A549 (cell line): ENCODE results near the gene SRSF11. TPM values are rescaled to one million over a fixed set of nuclear protein-coding genes. Genes with fewer than 3 reads are reported as not detected.

Experiments used
- ATAC-seq, 2 experiments: fragments of 200-7000 bp in 1 of 2; fragments of >200 bp in 1 of 2; cut with Nextera tagmentation in 1 of 2; cut with Tn5 transposase in 1 of 2; 3 replicates each; pipeline versions ENCODE4 v1.8.0 to v1.9.1; 2018 to 2020; ENCODE audit warnings: mild to moderate bottlenecking in 1 of 2, moderate library complexity in 1 of 2
- CTCF ChIA-PET: fragments of 300-600 bp; sonication (Branson Sonifier 250); formaldehyde crosslinking; extraction: SDS; loops from one replicate; lab custom pipeline; 2021; ENCODE audit warnings: antibody characterized with exemption, inconsistent platforms; lab: Yijun Ruan, JAX
- POLR2A ChIA-PET: fragments of 350-600 bp; formaldehyde crosslinking; extraction: SDS; loops from one replicate; lab custom pipeline; 2021; ENCODE audit warnings: antibody characterized with exemption, inconsistent platforms; lab: Yijun Ruan, JAX
- DNase-seq, 2 experiments: peaks; one replicate each; pipeline versions ENCODE4 v3.0.0 to v3.0.0-alpha.2; 2011 to 2016; ENCODE audit warnings: low read depth in 1 of 2, low spot score in 1 of 2
- FAIRE-seq: peaks from 2 replicates; lab custom pipeline; 2011; peaks lifted over from hg19 to GRCh38; lab: Jason Lieb, UNC
- H3K27ac ChIP-seq, 2 experiments: fragments of >200 bp; sonication (Bioruptor Twin); formaldehyde crosslinking; 3 replicates each; pipeline ENCODE4 v1.5.1; 2016 to 2017
- H3K4me1 ChIP-seq: fragments of >200 bp; sonication (Bioruptor Twin); formaldehyde crosslinking; 3 replicates; pipeline ENCODE4 v1.6.1; 2016
- H3K4me2 ChIP-seq: fragments of >200 bp; sonication (Bioruptor Twin); formaldehyde crosslinking; 3 replicates; pipeline ENCODE4 v1.6.1; 2016
- H3K4me3 ChIP-seq: fragments of >200 bp; sonication (Bioruptor Twin); formaldehyde crosslinking; 3 replicates; pipeline ENCODE4 v1.5.1; 2016
- H3K9me3 ChIP-seq: fragments of >200 bp; sonication (Bioruptor Twin); formaldehyde crosslinking; 3 replicates; pipeline ENCODE4 v1.6.1; 2016
- CBX8 ChIP-seq: fragments of 200-600 bp; sonication (generic); IDR thresholded peaks from 2 replicates; pipeline ENCODE4 v1.6.1; 2016
- EHF ChIP-seq: fragments of 250-450 bp; sonication (Bioruptor Pico); IDR thresholded peaks from 2 replicates; pipeline ENCODE4 v1.5.0; 2020; ENCODE audit warnings: mild to moderate bottlenecking
- FOXS1 ChIP-seq: fragments of 250-450 bp; sonication (Bioruptor Pico); IDR thresholded peaks from 2 replicates; pipeline ENCODE4 v1.5.0; 2020; ENCODE audit warnings: mild to moderate bottlenecking, moderate library complexity
- GATA3 ChIP-seq: IDR thresholded peaks from 2 replicates; pipeline ENCODE4 v1.6.1; 2012; ENCODE audit warnings: borderline replicate concordance
- HES2 ChIP-seq: fragments of >200 bp; sonication (Bioruptor Twin); formaldehyde crosslinking; IDR thresholded peaks from 2 replicates; pipeline ENCODE4 v1.6.1; 2016
- HEYL ChIP-seq: fragments of 250-450 bp; sonication (Bioruptor Pico); IDR thresholded peaks from 2 replicates; pipeline ENCODE4 v1.8.0; 2021; ENCODE audit warnings: mild to moderate bottlenecking, moderate library complexity
- HOXA7 ChIP-seq: fragments of 250-450 bp; sonication (Bioruptor Pico); IDR thresholded peaks from 2 replicates; pipeline ENCODE4 v1.5.0; 2020; ENCODE audit warnings: mild to moderate bottlenecking, moderate library complexity
- KDM1A ChIP-seq: fragments of 200-600 bp; sonication (generic); IDR thresholded peaks from 2 replicates; pipeline ENCODE4 v1.6.1; 2016; ENCODE audit warnings: low read depth, mild to moderate bottlenecking
- KDM5A ChIP-seq: fragments of 200-600 bp; sonication (generic); IDR thresholded peaks from 2 replicates; pipeline ENCODE4 v1.6.1; 2016; ENCODE audit warnings: antibody characterized with exemption, mild to moderate bottlenecking
- MAFK ChIP-seq: fragments of 450-650 bp; IDR thresholded peaks from 2 replicates; pipeline ENCODE4 v1.6.1; 2014; ENCODE audit not compliant: partially characterized antibody
- MAZ ChIP-seq: fragments of 150-350 bp; IDR thresholded peaks from 2 replicates; pipeline ENCODE4 v1.6.1; 2014; ENCODE audit warnings: antibody characterized with exemption, low read depth, low read length, borderline replicate concordance
- NFE2L2 ChIP-seq: fragments of 150-350 bp; conservative IDR thresholded peaks from 2 replicates; pipeline ENCODE4 v1.6.1; 2014; ENCODE audit warnings: low read length
- NPAS2 ChIP-seq: fragments of 250-450 bp; sonication (Bioruptor Pico); IDR thresholded peaks from 2 replicates; pipeline ENCODE4 v1.8.0; 2022; ENCODE audit warnings: mild to moderate bottlenecking, moderate library complexity, borderline replicate concordance
- PHF8 ChIP-seq: fragments of 200-600 bp; sonication (generic); IDR thresholded peaks from 2 replicates; pipeline ENCODE4 v1.6.1; 2016; ENCODE audit warnings: low read depth, mild to moderate bottlenecking, antibody characterized with exemption, moderate library complexity, borderline replicate concordance
- POLR2AphosphoS2 ChIP-seq: conservative IDR thresholded peaks from 2 replicates; pipeline ENCODE4 v1.6.1; 2012; ENCODE audit warnings: low read length, improper control_type of control experiment, inconsistent platforms
- REST ChIP-seq: fragments of 200-600 bp; sonication (generic); IDR thresholded peaks from 2 replicates; pipeline ENCODE4 v1.6.1; 2016; ENCODE audit warnings: antibody characterized with exemption, mild to moderate bottlenecking, moderate library complexity
- RFX5 ChIP-seq: fragments of 450-650 bp; IDR thresholded peaks from 2 replicates; pipeline ENCODE4 v1.7.1; 2014; ENCODE audit warnings: antibody characterized with exemption, mild to moderate bottlenecking, moderate library complexity
- SREBF2 ChIP-seq: fragments of 450-650 bp; IDR thresholded peaks from 2 replicates; pipeline ENCODE4 v1.6.1; 2014; ENCODE audit warnings: mild to moderate bottlenecking, moderate library complexity
- ZFP36 ChIP-seq: fragments of 450-650 bp; IDR thresholded peaks from 2 replicates; pipeline ENCODE4 v1.6.1; 2014; ENCODE audit warnings: borderline replicate concordance; ENCODE audit not compliant: partially characterized antibody
- ZNF302 ChIP-seq: fragments of 250-450 bp; sonication (Bioruptor Pico); IDR thresholded peaks from 2 replicates; pipeline ENCODE4 v1.9.0; 2021; ENCODE audit warnings: inconsistent platforms, mild to moderate bottlenecking, moderate library complexity
- ZSCAN20 ChIP-seq: fragments of 250-450 bp; sonication (Bioruptor Pico); IDR thresholded peaks from 2 replicates; pipeline ENCODE4 v1.8.0; 2022; ENCODE audit warnings: mild to moderate bottlenecking, moderate library complexity
- WGBS: methylation state at CpG from one replicate; pipeline ENCODE4 v1.1.6; 2017; ENCODE audit errors: missing lambda C conversion rate; 5-methylcytosine and 5-hydroxymethylcytosine counted together
- polyA plus RNA-seq, 4 experiments: library from polyadenylated mRNA; depleted of rRNA in 3 of 4; stranded (reverse); fragments of >200 nt; fragmentation: RNase III in 1 of 4; extraction: RNeasy Plus Mini Kit Qiagen cat#74134 plus additional on column Dnase treatment in 1 of 4; gene quantifications; 2 replicates in 3 of 4; 3 replicates in 1 of 4; pipeline ENCODE4 v1.2.3, GENCODE V29; 2011 to 2017

SRSF11 gene
- polyA plus RNA-seq, 2 of the 4 experiments (the other 2 are of a cell fraction) = 144 to 172 TPM

GRCh38 chr1:70195342-70195741, 25.8 kb upstream of the SRSF11 start:
- POLR2A ChIA-PET = no interaction called here
- FAIRE-seq = no peak
- Histone ChIP-seq H3K4me2 (no peak overlapping the region), H3K9me3 (no peaks in the 10 kb centered on the region)
- 95% methylated on average over 4 of the region's 4 CpGs for WGBS
- TF ChIP-seq EHF = no peak
- TF ChIP-seq HEYL = no peak
- no peak for TF ChIP-seq FOXS1 (CRISPR knock-in tag)
- TF ChIP-seq ZSCAN20 (CRISPR knock-in tag) = no peak
- no peak for TF ChIP-seq PHF8
- no peak for TF ChIP-seq POLR2AphosphoS2
- no peak for TF ChIP-seq GATA3
- TF ChIP-seq KDM1A = no peak
- TF ChIP-seq, all 56 proteins: peak for 0
- ATAC-seq = no peak
- Histone ChIP-seq H3K4me3 (no peak overlapping the region), H3K4me1 (no peaks in the 10 kb centered on the region), H3K27ac (no peak overlapping the region)
- no peak for DNase-seq
- CTCF ChIA-PET = no interaction called here

GRCh38 chr1:70196333-70196732, 24.8 kb upstream of the SRSF11 start:
- Histone ChIP-seq H3K4me1 (no peaks in the 10 kb centered on the region), H3K9me3 (no peaks in the 10 kb centered on the region), H3K4me2 (no peak overlapping the region), H3K4me3 (no peak overlapping the region), H3K27ac (no peak overlapping the region)
- DNase-seq (peak in 1 of 2 experiments; percentile 3), FAIRE-seq (no peak), ATAC-seq (no peak)
- ChIA-PET CTCF (no interaction called here), POLR2A (no interaction called here)
- WGBS = 82% methylated on average over 3 of the region's 3 CpGs
- TF ChIP-seq ZNF302 (no peak), MAZ (no peak), SREBF2 (no peak), MAFK (no peak), NPAS2 (no peak), ZFP36 (no peak), CBX8 (no peak), HOXA7 (CRISPR knock-in tag) (no peak), FOXS1 (CRISPR knock-in tag) (no peak), REST (no peak), HES2 (no peak), KDM5A (no peak)

- POLR2A ChIA-PET = no interaction called here
- H3K4me1 ChIP-seq = peaks cover 3% of the 10 kb centered on the region; the same call in 1 of the 3 replicates
- FAIRE-seq = no peak
- TF ChIP-seq RFX5 (no peak), MAFK (no peak), NPAS2 (no peak), CBX8 (no peak), NFE2L2 (no peak)
- CTCF ChIA-PET = interaction anchor here (0.7 kb wide), 1 partner anchor 21 kb away, joined by 3 read pairs; no protein-coding TSS in a partner anchor
- no peak overlapping the region for H3K4me2 ChIP-seq
- no peak overlapping the region for H3K27ac ChIP-seq
- 99% methylated on average over 4 of the region's 4 CpGs for WGBS
- no peak for ATAC-seq
- no peak overlapping the region for H3K4me3 ChIP-seq
- no peak for DNase-seq
- H3K9me3 ChIP-seq = no peaks in the 10 kb centered on the region
Observed at GRCh38 chr1:70200065-70200464, 21.1 kb upstream of the SRSF11 start.
